IMR-90 (cell line): ENCODE data around the gene N4BP2L1. TPM values are rescaled to one million over a fixed set of nuclear protein-coding genes. Genes with fewer than 3 reads are reported as not detected.

Experiments
- ATAC-seq: fragments of 200-7000 bp; cut with Tn5 transposase; 2 replicates; pipeline ENCODE4 v1.9.1; 2020; ENCODE audit warnings: low read depth, mild to moderate bottlenecking, moderate library complexity
- BruUV-seq: library from RNA; stranded (reverse); fragments of 400-500 nt; replicated peaks from 2 replicates; lab custom pipeline; 2021; lab: Mats Ljungman, UMichigan
- CTCF ChIA-PET: fragments of 300-600 bp; formaldehyde crosslinking; extraction: SDS; loops from one replicate; lab custom pipeline; 2021; ENCODE audit warnings: antibody characterized with exemption; lab: Yijun Ruan, JAX
- POLR2A ChIA-PET: fragments of 300-600 bp; sonication (Branson Sonifier 250); formaldehyde crosslinking; loops from one replicate; lab custom pipeline; 2022; ENCODE audit warnings: antibody characterized with exemption; ENCODE audit not compliant: unreplicated experiment; lab: Charles Lee
- DNase-seq: peaks from one replicate; pipeline ENCODE4 v3.0.0; 2013
- H2AFZ ChIP-seq: replicated peaks from 2 replicates; pipeline ENCODE3; 2013; ENCODE audit warnings: low read length, mild to moderate bottlenecking; ENCODE audit not compliant: poor library complexity
- H2AK5ac ChIP-seq: 2 replicates; pipeline ENCODE4 v1.6.1; 2013; ENCODE audit warnings: low read depth, low read length, inconsistent platforms
- H2AK9ac ChIP-seq: replicated peaks from 2 replicates; pipeline ENCODE3; 2013; ENCODE audit warnings: mild to moderate bottlenecking, low read depth, low read length, moderate library complexity; ENCODE audit not compliant: poor library complexity
- H2BK120ac ChIP-seq: 2 replicates; pipeline ENCODE4 v1.6.1; 2013; ENCODE audit warnings: low read depth, low read length, inconsistent platforms
- H2BK15ac ChIP-seq: 3 replicates; pipeline ENCODE4 v1.6.1; 2013; ENCODE audit warnings: low read depth, low read length, inconsistent platforms
- H2BK20ac ChIP-seq: 2 replicates; pipeline ENCODE4 v1.6.1; 2013; ENCODE audit warnings: low read depth, mild to moderate bottlenecking, inconsistent platforms, low read length, moderate library complexity
- H2BK5ac ChIP-seq: 2 replicates; pipeline ENCODE4 v1.6.1; 2013; ENCODE audit warnings: mild to moderate bottlenecking, low read depth, low read length, inconsistent platforms; ENCODE audit not compliant: poor library complexity, severe bottlenecking
- H3K14ac ChIP-seq: replicated peaks from 2 replicates; pipeline ENCODE4 v1.6.1; 2013; ENCODE audit warnings: low read depth, low read length, inconsistent platforms
- H3K18ac ChIP-seq: 2 replicates; pipeline ENCODE4 v1.6.1; 2013; ENCODE audit warnings: low read depth, low read length, control low read depth
- H3K23ac ChIP-seq: 2 replicates; pipeline ENCODE4 v1.6.1; 2013; ENCODE audit warnings: low read depth, low read length, inconsistent platforms
- H3K27ac ChIP-seq: 2 replicates; pipeline ENCODE4 v1.5.1; 2013; ENCODE audit warnings: mild to moderate bottlenecking, control low read depth, low read length; ENCODE audit not compliant: insufficient read depth
- H3K27me3 ChIP-seq: 2 replicates; pipeline ENCODE4 v1.6.1; 2013; ENCODE audit warnings: low read length; ENCODE audit not compliant: control insufficient read depth, insufficient read depth
- H3K36me3 ChIP-seq: 2 replicates; pipeline ENCODE4 v1.6.1; 2013; ENCODE audit warnings: low read length, mixed read lengths; ENCODE audit not compliant: control insufficient read depth, insufficient read depth
- H3K4ac ChIP-seq: 2 replicates; pipeline ENCODE4 v1.6.1; 2013; ENCODE audit warnings: low read depth, low read length, inconsistent platforms
- H3K4me1 ChIP-seq: 2 replicates; pipeline ENCODE4 v1.6.1; 2013; ENCODE audit warnings: low read length, mixed read lengths; ENCODE audit not compliant: control insufficient read depth, insufficient read depth
- H3K4me2 ChIP-seq: 2 replicates; pipeline ENCODE4 v1.6.1; 2013; ENCODE audit warnings: low read depth, mild to moderate bottlenecking, control low read depth, low read length, moderate library complexity
- H3K4me3 ChIP-seq: 2 replicates; pipeline ENCODE4 v1.5.1; 2013; ENCODE audit warnings: low read depth, mild to moderate bottlenecking, control low read depth, low read length, moderate library complexity; ENCODE audit not compliant: insufficient read depth
- H3K56ac ChIP-seq: 2 replicates; pipeline ENCODE4 v1.6.1; 2013; ENCODE audit warnings: low read length, inconsistent platforms; ENCODE audit not compliant: insufficient read depth; ENCODE audit errors: extremely low read depth
- H3K79me1 ChIP-seq, 2 experiments: 2 replicates each; pipeline ENCODE4 v1.6.1; 2013; ENCODE audit warnings: low read length in 2 of 2, inconsistent platforms in 1 of 2, low read depth in 1 of 2
- H3K9ac ChIP-seq: 2 replicates; pipeline ENCODE4 v1.6.1; 2013; ENCODE audit warnings: low read depth, low read length, control low read depth
- H3K9me1 ChIP-seq: 2 replicates; pipeline ENCODE4 v1.6.1; 2013; ENCODE audit warnings: low read length, inconsistent platforms; ENCODE audit not compliant: insufficient read depth
- H3K9me3 ChIP-seq: 2 replicates; pipeline ENCODE4 v1.6.1; 2013; ENCODE audit warnings: low read length; ENCODE audit not compliant: control insufficient read depth, insufficient read depth
- H4K20me1 ChIP-seq: 2 replicates; pipeline ENCODE4 v1.6.1; 2013; ENCODE audit warnings: low read length, inconsistent platforms; ENCODE audit not compliant: insufficient read depth
- H4K5ac ChIP-seq: 2 replicates; pipeline ENCODE4 v1.6.1; 2013; ENCODE audit warnings: mild to moderate bottlenecking, low read depth, low read length, control low read depth
- H4K8ac ChIP-seq, 2 experiments: 2 replicates each; pipeline ENCODE4 v1.6.1; 2013; ENCODE audit warnings: low read depth in 2 of 2, low read length in 2 of 2, control low read depth in 1 of 2, inconsistent platforms in 1 of 2
- H4K91ac ChIP-seq: 2 replicates; pipeline ENCODE4 v1.6.1; 2013; ENCODE audit warnings: low read depth, low read length, inconsistent platforms; ENCODE audit not compliant: insufficient read depth
- BHLHE40 ChIP-seq: fragments of 150-350 bp; IDR thresholded peaks from 2 replicates; pipeline ENCODE4 v1.6.1; 2016; ENCODE audit warnings: mild to moderate bottlenecking, low read depth, low read length
- CEBPB ChIP-seq: IDR thresholded peaks from 2 replicates; pipeline ENCODE4 v1.6.1; 2012; ENCODE audit warnings: low read depth, low read length, improper control_type of control experiment
- CHD1 ChIP-seq: IDR thresholded peaks from 2 replicates; pipeline ENCODE4 v1.6.1; 2012; ENCODE audit warnings: low read depth, low read length, improper control_type of control experiment
- FOS ChIP-seq: fragments of 150-350 bp; IDR thresholded peaks from 2 replicates; pipeline ENCODE4 v1.6.1; 2016; ENCODE audit warnings: low read depth, low read length
- MAFK ChIP-seq: IDR thresholded peaks from 2 replicates; pipeline ENCODE4 v1.6.1; 2012; ENCODE audit warnings: low read depth, low read length, improper control_type of control experiment
- MAZ ChIP-seq: IDR thresholded peaks from 2 replicates; pipeline ENCODE4 v1.6.1; 2012; ENCODE audit warnings: low read depth, mild to moderate bottlenecking, low read length, improper control_type of control experiment, moderate library complexity, borderline replicate concordance
- MXI1 ChIP-seq: IDR thresholded peaks from 2 replicates; pipeline ENCODE4 v1.6.1; 2012; ENCODE audit warnings: low read depth, mild to moderate bottlenecking, low read length, moderate library complexity, borderline replicate concordance
- NFE2L2 ChIP-seq: fragments of 150-350 bp; IDR thresholded peaks from 2 replicates; pipeline ENCODE4 v1.6.1; 2016; ENCODE audit warnings: low read depth, mild to moderate bottlenecking, low read length
- POLR2A ChIP-seq: IDR thresholded peaks from 2 replicates; pipeline ENCODE4 v1.6.1; 2012; ENCODE audit warnings: mild to moderate bottlenecking, low read depth, low read length
- RAD21 ChIP-seq: IDR thresholded peaks from 2 replicates; pipeline ENCODE4 v1.6.1; 2012; ENCODE audit warnings: low read length, improper control_type of control experiment
- RCOR1 ChIP-seq: IDR thresholded peaks from 2 replicates; pipeline ENCODE4 v1.6.1; 2012; ENCODE audit warnings: mild to moderate bottlenecking, low read length, improper control_type of control experiment; ENCODE audit not compliant: insufficient replicate concordance
- RFX5 ChIP-seq: IDR thresholded peaks from 2 replicates; pipeline ENCODE4 v1.8.0; 2012; ENCODE audit warnings: low read depth, mild to moderate bottlenecking, low read length, moderate library complexity
- SMC3 ChIP-seq: fragments of 150-350 bp; IDR thresholded peaks from 2 replicates; pipeline ENCODE4 v1.6.1; 2016; ENCODE audit warnings: low read depth, mild to moderate bottlenecking, antibody characterized with exemption, low read length, moderate library complexity
- WGBS, 2 experiments: methylation state at CpG; one replicate each; pipeline versions ENCODE4 v1.1.5 to v1.1.7; 2013; ENCODE audit warnings: missing lambda C conversion rate in 2 of 2; ENCODE audit not compliant: insufficient read length in 1 of 2; ENCODE audit errors: extremely low coverage in 2 of 2; 5-methylcytosine and 5-hydroxymethylcytosine counted together
- dilution Hi-C: fragments of 300-500 bp; cut with HindIII; formaldehyde crosslinking; loops from one replicate; pipeline ENCODE4 v1.14.3; 2018; ENCODE audit warnings: low sequenced_read_pairs; ENCODE audit not compliant: unreplicated experiment
- in situ Hi-C: fragments of 300-500 bp; cut with MboI; formaldehyde crosslinking; loops from 3 replicates; pipeline ENCODE4 v1.14.3; 2019; ENCODE audit warnings: low sequenced_read_pairs, inconsistent platforms, mixed read lengths
- intact Hi-C: fragments of 100-400 bp; cut with micrococcal nuclease; formaldehyde crosslinking; loops from 2 replicates; pipeline ENCODE4 v1.10.0; 2022
- polyA plus RNA-seq, 3 experiments: library from polyadenylated mRNA; depleted of rRNA; stranded (reverse); fragments of >200 nt; gene quantifications; 2 replicates each; pipeline ENCODE4 v1.2.3, GENCODE V29; 2012; ENCODE audit warnings: low replicate concordance in 1 of 3
- total RNA-seq: library from RNA; depleted of rRNA; stranded (reverse); fragments of >200 nt; gene quantifications from 2 replicates; pipeline ENCODE4 v1.2.3, GENCODE V29; 2012
- TF ChIP-seq, protein P1 (sequence below): conservative IDR thresholded peaks from 2 replicates; pipeline ENCODE4 v1.5.1; 2012; ENCODE audit warnings: mild to moderate bottlenecking, low read depth, low read length, improper control_type of control experiment
- TF ChIP-seq, protein P2 (sequence below): fragments of 150-350 bp; IDR thresholded peaks from 2 replicates; pipeline ENCODE4 v1.6.1; 2017; ENCODE audit warnings: mild to moderate bottlenecking, antibody characterized with exemption, low read length, low read depth
- TF ChIP-seq, protein P3 (sequence below): fragments of 150-350 bp; IDR thresholded peaks from 2 replicates; pipeline ENCODE4 v1.6.1; 2016; ENCODE audit warnings: low read depth, mild to moderate bottlenecking, low read length, moderate library complexity, borderline replicate concordance

The N4BP2L1 gene
- total and polyA plus RNA-seq, 2 of the 4 experiments (the other 2 are of a cell fraction): 0.18 to 0.46 TPM

DNA sequence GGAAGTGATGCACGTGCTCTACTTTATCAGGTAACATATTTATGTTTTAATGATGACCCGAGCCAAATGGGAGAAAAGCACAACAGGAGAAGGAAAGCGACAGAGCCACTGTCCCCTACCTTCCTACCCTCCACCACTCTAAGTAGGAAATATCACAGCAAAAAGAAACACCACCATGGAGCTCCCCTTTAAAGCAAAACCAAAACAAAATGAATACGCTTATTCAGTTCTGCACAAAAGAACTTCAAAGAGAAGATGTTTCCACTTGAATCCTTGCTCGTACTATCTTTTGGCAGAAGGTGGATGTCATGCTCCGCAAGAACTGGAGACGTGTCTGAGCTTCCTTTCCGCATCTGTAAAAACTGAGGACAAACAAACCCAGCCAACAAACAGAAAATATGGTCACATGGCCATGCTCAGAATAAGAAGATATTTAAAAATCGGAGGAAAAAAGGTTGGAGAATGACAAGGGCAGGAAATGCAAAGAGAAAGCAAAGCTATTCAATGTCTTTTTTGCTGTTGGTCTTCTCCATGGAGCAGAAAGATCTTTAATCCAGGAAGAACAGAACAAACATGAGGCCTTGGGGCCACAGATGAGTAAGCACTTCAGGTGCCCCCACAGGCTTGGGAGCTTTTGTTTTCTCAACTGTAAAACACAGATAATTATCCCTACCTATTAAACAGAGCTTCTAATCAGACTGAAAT lies 19.5 kb downstream of the N4BP2L1 start:
- Histone ChIP-seq H2BK20ac (no peak overlapping the region), H4K91ac (no peak overlapping the region)
- no peak for ATAC-seq

More for the DNA sequence above, 19.5 kb downstream of the N4BP2L1 start:
- intact Hi-C loops: no loop called here
- TF ChIP-seq MXI1 (no peak), RFX5 (no peak), CEBPB (no peak), RCOR1 (no peak), POLR2A (no peak), CHD1 (no peak), MAZ (no peak), RAD21 (no peak), FOS (no peak), BHLHE40 (no peak), NFE2L2 (no peak), MAFK (no peak), SMC3 (no peak)
- TF ChIP-seq, protein P1, sequence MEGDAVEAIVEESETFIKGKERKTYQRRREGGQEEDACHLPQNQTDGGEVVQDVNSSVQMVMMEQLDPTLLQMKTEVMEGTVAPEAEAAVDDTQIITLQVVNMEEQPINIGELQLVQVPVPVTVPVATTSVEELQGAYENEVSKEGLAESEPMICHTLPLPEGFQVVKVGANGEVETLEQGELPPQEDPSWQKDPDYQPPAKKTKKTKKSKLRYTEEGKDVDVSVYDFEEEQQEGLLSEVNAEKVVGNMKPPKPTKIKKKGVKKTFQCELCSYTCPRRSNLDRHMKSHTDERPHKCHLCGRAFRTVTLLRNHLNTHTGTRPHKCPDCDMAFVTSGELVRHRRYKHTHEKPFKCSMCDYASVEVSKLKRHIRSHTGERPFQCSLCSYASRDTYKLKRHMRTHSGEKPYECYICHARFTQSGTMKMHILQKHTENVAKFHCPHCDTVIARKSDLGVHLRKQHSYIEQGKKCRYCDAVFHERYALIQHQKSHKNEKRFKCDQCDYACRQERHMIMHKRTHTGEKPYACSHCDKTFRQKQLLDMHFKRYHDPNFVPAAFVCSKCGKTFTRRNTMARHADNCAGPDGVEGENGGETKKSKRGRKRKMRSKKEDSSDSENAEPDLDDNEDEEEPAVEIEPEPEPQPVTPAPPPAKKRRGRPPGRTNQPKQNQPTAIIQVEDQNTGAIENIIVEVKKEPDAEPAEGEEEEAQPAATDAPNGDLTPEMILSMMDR: no peak
- TF ChIP-seq, protein P2, sequence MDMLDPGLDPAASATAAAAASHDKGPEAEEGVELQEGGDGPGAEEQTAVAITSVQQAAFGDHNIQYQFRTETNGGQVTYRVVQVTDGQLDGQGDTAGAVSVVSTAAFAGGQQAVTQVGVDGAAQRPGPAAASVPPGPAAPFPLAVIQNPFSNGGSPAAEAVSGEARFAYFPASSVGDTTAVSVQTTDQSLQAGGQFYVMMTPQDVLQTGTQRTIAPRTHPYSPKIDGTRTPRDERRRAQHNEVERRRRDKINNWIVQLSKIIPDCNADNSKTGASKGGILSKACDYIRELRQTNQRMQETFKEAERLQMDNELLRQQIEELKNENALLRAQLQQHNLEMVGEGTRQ: no peak
- TF ChIP-seq, protein P3, sequence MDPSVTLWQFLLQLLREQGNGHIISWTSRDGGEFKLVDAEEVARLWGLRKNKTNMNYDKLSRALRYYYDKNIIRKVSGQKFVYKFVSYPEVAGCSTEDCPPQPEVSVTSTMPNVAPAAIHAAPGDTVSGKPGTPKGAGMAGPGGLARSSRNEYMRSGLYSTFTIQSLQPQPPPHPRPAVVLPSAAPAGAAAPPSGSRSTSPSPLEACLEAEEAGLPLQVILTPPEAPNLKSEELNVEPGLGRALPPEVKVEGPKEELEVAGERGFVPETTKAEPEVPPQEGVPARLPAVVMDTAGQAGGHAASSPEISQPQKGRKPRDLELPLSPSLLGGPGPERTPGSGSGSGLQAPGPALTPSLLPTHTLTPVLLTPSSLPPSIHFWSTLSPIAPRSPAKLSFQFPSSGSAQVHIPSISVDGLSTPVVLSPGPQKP: no peak
- no peak overlapping the region for H3K4ac ChIP-seq
- BruUV-seq: no TSS peak
- H2AFZ ChIP-seq: no peak overlapping the region
- H3K27me3 ChIP-seq: no peaks in the 10 kb centered on the region
- H3K56ac ChIP-seq: no peak overlapping the region
- H3K27ac ChIP-seq: no peak overlapping the region
- 100% methylated on average over 1 of the region's 9 CpGs; no CpG with 5 or more reads in 1 of the 2 experiments for WGBS, 2 experiments
- no peaks in the 10 kb centered on the region for H3K9me3 ChIP-seq
- H3K4me3 ChIP-seq: no peak overlapping the region
- H2BK5ac ChIP-seq: no peak overlapping the region
- H3K14ac ChIP-seq: no peak overlapping the region
- H3K4me2 ChIP-seq: peak overlapping the region; percentile 46
- H4K5ac ChIP-seq: no peak overlapping the region
- no peak overlapping the region for H2BK15ac ChIP-seq
- H3K36me3 ChIP-seq: no peaks in the 10 kb centered on the region
- H3K18ac ChIP-seq: no peak overlapping the region
- ChIA-PET CTCF (interaction anchor here (1.0 kb wide), 1 partner anchor 9 kb away, joined by 3 read pairs; no protein-coding TSS in a partner anchor), POLR2A (interaction anchor here (0.5 kb wide), 1 partner anchor 10 kb away, joined by 3 read pairs; no protein-coding TSS in a partner anchor)
- H3K9ac ChIP-seq: no peak overlapping the region
- H4K20me1 ChIP-seq: no peaks in the 10 kb centered on the region
- in situ Hi-C loops: no loop called here
- no peak overlapping the region for H3K23ac ChIP-seq
- H2AK5ac ChIP-seq: no peak overlapping the region
- DNase-seq: no peak
- H3K4me1 ChIP-seq: peaks cover 5% of the 10 kb centered on the region
- dilution Hi-C loops: no loop called here
- H4K8ac ChIP-seq: no peak overlapping the region
- no peaks in the 10 kb centered on the region for H3K79me1 ChIP-seq
- H3K9me1 ChIP-seq: no peaks in the 10 kb centered on the region
- H2AK9ac ChIP-seq: no peak overlapping the region
- H2BK120ac ChIP-seq: no peak overlapping the region
